Right renal cortex interstitium (tissue), 3 donors: Measurements from ENCODE around the gene CPNE1. TPM values are rescaled to one million over a fixed set of nuclear protein-coding genes. Genes with fewer than 3 reads are reported as not detected.
"Not testable (repeated sequence)": the region's sequence is repeated elsewhere in the genome, so short reads cannot be mapped to it uniquely, and the experiment has no call there.

ENCODE experiments used
- DNase-seq, 3 donors: peaks; one replicate each; pipeline ENCODE4 v3.0.0-alpha.2; 2013; ENCODE audit warnings: low read depth in 3 of 3, low spot score in 2 of 3
- polyA plus RNA-seq, 3 donors: library from polyadenylated mRNA; unstranded; fragments of 120-200 nt; gene quantifications; one replicate each; pipeline ENCODE4 v1.2.1, GENCODE V29; 2013; ENCODE audit not compliant: insufficient read length in 3 of 3

The CPNE1 gene
- polyA plus RNA-seq = 100 to 1,000 TPM; 176 to 179 (median 178) TPM

DNA sequence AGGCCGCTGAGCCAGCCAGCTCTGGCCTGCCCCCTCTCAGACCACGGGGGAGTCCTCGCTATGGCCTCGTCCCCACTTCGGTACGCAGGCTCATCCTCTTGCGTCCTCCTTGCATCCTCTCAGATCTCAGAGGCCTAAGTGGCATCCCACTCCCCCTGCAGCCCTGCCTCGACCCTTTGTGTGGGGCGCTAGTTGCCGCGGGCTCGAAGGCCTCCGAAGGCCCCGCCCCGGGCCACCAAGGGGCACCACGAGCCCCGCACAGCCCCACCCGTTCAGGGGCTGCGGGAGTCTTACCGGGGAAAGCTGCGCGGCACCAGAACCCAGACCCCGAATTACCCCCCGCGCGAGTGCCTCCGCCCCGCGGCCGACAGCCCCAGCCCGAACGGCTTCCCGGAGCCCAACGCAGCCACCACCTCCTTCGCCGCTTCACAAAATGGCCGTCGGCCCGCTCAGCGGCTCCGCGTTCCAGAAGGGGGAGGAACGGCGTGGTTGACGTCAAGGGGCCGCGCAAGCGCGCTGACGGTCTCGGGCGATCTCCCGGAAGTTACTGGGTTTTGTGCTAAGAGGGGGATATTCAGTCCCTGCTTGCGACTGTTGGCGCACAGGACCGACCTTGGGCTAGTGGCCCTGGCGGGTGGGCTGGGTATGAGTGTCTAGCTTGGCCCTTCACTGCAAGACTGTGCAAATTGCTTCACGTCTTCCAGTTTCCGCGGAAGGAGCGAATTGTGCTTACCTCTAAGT is at the start of gene CPNE1, which contains the start of gene RBM12:
Gene CPNE1 (minus strand): TSS at position 435 of the 741 bp plus-strand sequence. CDS start 31,977 bp downstream, outside the sequence.
Gene RBM12 (minus strand): TSS at position 435 of the 741 bp plus-strand sequence. CDS start 9,578 bp downstream, outside the sequence.
- DNase-seq = peak; percentile 86 to 92 (median 91)

DNA sequence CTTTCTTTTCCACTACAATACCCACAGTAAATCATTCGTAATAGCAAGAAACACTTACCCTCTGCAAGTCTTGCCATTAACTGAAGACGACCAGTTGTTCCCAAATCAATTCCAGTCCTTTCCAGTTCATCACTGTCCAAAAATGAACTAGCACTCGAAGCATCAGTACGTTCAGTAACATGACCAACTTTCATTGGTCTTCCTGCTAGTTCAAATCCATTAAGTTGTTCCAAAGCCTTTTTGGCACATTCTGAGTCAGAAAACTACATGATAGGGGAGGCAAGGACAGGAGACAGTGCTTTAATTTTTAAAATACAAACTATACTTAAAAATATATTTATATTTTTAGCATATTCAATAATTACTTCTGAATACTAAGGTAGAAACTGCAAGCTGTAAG is 49.4 kb upstream of the CPNE1 start:
- no peak for DNase-seq

DNA sequence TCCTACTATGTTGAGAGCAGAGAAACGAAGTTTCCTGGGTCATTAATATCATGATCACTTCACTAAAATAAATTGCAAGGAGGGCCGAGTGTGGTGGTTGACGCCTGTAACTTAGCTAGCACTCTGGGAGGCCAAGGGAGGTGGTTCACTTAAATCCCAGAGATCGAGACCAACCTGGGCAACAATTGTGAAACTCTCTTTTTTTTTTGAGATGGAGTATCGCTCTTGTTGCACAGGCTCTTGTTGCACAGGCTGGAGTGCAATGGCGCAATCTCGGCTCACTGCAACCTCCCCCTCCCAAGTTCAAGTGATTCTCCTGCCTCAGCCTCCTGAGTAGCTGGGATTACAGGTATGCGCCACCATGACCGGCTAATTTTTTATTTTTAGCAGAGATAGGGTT is 48.4 kb upstream of the CPNE1 start:
- not testable (repeated sequence) for DNase-seq

DNA sequence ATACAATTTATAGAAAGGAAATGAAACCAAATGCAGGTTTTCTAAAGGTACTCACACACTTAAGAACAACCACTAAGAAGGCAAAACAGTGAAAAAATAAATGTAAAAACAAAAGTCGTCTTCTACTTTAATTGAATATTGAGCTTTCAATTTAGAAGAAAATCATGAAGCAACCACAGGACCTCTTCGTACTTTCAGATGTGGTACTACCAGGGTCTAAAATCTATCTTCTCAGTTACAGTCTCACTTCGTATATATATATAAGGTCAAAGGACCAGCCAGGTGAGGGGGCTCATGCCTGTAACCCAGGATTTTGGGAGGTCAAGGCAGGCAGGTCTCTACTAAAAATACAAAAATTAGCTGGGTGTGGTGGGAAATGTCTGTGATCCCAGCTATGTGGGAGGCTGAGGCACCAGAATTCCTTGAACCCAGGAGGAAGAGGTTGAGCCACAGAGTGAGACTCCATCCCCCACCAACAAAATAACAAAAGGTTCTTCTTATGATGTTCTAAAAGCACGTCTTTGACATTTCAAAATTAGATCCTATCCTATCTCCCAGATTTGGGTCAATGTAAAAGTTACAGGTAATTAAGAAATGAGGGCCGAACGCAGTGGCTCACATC is 47.0 kb upstream of the CPNE1 start:
- DNase-seq = no peak

DNA sequence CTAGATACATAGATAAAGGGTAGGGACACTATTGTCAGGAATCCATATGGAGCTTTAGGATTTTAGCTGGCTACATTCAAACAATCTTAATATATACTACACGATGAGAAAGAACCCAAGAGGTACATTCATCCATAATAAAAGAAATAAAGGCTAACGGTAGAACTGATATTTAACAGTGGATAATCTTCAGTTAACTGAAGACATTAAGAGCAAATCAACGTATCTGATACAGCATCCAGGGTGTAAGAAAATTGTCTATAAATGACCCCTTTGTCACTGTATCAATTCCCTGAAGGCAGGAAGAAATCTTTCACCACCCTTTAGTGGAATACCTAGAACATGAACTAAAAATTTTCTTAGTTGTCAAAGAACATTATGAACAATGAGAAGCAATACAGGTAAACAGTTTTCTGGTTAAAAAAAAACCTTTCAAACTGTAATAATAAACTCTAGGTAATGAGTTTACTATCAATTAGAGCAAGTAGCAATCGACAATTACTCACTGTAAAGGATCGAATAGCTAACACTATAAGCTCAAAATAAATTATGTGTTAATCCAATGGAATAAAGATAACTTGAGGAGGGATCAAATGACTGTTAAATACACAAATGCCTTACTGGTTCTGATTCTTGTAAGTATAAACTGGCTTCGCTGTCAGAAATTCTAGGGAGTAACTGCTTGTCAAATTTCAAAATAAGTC is 46.3 kb upstream of the CPNE1 start:
- no peak for DNase-seq

DNA sequence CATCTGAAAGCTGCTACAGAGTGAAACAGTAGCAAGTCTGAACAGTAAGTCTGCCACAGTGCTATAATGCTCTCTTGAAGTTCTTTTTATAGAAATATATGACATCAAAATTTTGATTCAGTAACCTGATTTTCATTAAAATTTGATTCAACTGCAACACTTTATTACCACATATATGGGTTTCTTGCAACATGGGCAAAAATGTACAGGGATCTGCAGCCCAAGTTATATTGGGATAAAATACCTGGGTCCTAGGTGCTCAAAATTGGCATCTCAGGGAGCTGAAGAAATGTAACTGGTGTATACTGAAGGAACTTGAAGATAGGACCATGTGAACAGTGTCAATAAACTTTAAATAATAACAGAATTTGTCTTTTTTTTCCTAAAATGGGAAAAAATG is 45.3 kb upstream of the CPNE1 start:
- no peak for DNase-seq

DNA sequence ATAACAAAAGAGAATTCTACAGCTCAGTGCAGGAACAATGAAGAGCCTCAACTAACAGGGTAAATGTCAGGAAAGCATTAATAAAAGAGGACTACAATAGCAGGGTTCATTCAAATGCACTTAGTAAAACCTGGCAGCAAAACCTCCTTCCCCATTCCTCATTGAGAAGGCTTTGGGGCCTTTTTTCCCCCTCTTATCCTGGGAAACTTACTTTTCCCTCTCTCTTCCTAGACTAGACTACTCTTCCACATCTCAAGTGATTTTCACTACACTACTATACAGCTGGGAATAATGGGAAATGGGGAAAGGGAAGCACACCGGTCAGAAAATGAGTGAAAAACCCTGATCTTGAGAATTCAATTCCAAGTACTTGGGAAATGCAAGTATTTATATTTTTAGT is 44.6 kb upstream of the CPNE1 start:
- no peak for DNase-seq

DNA sequence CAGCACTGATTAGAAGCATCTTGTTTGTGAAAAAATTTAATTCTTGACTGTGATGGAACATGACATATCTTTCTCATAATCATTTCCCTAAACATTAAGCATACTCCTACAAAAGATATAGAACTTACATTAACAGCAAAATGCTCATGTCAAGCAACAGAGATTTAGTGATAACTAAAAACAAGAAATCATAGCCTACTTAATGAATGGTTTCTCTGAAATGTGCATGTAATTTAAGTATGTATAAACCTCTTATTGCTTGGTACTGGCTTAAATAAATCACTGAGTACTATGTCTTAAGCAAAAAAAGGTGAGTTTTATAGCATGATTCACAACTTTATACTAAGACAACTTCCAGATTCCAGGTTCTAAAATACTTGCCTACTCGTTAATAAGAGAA is 43.8 kb upstream of the CPNE1 start:
- no peak for DNase-seq

DNA sequence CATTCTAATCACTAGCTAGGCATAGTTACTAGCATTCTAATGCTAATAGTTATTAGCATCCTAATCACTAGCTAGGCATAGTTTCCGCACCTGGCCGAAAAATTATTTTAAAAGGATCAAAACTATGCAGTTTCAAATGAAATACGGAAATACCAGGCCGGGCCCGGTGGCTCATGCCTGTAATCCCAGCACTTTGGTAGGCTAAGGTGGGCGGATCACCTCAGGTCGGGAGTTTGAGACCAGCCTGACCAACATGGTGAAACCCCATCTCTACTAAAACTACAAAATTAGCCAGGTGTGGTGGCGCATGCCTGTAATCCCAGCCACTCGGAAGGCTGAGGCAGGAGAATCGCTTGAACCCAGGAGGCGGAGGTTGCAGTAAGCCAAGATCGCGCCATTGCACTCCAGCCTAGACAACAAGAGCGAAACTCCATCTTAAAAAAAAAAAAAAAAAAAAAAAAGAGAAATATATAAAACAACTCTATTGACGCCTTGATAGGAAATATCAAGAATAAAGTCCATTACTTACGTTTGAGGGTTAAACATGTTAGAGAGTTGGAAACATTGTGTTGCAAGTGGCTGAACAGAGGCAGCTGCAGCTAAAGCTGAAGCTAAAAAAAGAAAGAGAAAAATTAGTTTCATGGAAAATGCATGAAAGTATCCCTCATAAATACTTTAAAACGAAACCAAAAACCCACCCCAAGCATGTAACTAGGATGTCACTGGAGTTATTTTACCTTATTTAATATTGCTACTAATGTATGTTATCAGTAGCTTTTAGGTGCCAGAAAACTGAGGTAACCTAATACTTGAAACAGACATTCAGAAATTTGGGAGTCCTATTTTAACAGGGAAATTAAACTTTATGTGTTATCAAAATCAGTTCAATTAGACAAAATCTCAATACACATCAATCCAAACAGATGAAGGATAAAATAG is 42.2 kb upstream of the CPNE1 start:
- DNase-seq = not testable (repeated sequence)

DNA sequence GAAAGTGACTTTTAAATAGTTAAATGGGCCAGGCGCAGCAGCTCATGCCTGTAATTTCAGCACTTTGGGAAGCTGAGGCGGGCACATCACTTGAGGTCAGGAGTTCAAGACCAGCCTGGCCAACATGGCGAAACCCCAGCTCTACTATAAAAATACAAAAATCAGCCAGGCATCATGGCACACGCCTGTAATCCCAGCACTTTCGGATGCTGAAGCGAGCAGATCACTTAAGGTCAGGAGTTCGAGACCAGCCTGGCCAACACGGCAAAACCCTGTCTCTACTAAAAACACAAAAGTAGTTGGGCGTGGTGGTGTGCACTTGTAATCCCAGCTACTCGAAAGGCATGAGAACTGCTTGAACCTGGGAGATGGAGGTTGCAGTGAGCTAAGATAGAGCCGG is 41.2 kb upstream of the CPNE1 start:
- DNase-seq = not testable (repeated sequence)

DNA sequence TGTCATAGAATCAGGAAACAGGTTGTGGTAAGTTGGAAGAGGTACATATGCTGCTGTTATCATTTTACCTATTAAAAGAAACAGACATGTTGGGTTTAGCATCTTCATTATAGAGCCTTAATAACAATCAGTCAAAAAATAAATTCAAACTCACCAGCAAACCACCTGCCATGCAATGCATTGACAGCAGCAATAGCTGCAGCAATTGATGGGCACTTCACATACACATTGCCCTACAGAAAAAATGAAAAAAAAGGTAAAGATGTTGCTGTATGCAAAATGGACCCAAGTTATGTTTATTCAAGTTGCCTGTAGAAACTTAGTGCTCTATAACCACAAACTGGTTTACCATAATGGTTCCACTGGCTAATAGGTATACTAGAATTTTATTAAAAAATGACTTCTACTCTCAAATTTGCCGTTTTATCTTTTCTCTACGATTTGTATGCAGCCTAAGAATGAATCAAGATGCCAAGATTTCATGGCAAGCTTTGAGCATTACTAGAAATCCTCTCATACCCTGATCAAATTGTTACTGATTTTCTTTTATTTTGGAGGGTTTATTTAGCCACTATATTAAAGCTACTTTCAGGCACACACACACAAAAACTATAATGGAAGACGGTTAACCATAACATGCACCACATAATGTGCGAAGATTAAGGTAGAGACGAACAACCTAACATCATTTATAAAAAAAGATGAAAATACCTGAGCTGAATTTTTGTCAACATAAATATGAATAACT is 40.0 kb upstream of the CPNE1 start:
- no peak for DNase-seq

DNA sequence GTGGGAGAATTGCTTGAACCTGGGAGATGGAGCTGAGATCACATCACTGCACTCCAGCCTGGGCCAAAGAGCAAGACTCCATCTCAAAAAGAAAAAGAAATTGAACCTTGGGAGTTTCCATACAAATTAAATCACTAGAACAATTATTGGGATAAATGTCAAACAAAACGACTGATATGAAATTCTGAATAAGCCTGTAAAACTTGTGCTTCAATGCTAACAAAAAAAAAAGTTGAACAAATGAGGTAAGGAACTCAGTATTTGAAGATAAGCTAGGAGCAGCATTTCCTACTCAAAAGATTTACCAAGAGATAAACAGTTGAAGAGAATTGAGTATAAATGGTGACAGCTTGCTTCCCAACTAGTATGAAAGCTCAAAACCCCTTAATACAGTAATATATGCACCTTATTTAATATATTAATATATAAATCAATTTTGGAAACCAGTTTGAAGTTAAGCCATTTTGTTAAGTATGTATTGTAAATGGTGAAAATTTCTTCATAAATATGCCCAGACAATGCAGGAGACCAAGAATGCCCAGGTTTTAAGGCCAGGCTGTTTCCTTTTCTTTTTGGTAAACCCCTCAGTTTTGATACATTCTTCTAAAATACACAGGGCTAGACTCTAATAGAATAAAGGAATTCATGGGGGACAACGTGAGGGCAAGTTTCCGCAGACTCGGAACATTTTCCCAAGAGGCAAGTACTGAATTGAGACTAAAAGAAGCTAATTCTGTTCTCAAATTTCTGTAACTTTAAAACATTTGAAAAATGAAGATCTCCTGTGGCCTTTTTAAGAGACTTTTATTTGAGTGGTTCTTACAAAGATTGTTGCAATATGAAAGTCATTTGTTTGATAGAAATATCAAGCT is 38.4 kb upstream of the CPNE1 start:
- no peak for DNase-seq

DNA sequence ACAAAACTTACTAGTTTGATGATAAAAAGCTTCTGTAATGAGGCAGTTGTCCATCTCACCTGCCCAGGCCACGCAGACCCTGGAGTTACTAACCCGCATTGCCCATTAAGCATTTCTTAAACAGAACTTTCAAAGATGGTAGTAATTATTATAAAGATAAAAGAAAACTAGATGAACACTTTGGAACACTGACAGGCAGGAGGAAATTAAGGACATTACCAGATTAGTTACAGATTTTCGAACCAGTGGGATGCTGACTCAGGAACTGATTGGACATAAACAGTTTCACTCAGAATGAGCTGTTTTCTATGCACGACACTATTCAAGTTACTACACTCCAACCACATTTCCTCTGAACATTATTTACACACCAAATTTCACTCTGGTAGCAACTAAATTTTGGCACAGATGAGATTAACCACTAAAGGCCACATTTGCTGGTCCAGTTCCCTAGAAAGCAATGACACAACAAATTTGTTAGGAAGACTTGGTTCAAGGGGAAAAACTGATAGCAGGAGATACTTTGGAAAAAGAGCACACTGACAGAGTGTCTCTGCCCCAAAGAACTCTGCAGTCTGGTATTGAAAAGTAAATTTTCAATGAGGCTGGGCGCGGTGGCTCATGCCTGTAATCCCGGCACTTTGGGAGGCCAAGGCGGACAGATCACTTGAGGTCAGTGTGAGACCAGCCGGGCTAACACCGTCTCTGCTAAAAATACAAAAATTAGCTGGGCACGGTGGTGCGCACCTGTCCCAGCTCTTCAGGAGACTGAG is 37.5 kb upstream of the CPNE1 start:
- no peak for DNase-seq

DNA sequence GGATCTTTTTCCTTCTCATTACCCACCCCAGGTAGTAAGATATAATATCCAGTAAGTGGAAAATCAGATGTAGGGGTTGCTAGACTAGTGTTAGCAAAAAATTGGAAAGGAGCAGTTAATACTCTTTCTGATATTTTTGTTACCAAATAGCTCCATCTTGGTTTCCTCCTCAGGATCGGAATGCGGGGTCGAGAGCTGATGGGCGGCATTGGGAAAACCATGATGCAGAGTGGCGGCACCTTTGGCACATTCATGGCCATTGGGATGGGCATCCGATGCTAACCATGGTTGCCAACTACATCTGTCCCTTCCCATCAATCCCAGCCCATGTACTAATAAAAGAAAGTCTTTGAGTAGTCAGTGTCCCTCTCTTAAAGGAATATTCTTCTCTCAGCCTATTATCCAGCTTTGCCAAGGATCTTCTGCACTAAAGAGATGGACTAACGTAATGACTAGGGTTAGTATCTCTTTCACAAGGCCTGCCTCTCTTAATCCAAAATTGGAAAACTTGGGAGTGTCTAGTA is 36.0 kb upstream of the CPNE1 start:
- no peak for DNase-seq

DNA sequence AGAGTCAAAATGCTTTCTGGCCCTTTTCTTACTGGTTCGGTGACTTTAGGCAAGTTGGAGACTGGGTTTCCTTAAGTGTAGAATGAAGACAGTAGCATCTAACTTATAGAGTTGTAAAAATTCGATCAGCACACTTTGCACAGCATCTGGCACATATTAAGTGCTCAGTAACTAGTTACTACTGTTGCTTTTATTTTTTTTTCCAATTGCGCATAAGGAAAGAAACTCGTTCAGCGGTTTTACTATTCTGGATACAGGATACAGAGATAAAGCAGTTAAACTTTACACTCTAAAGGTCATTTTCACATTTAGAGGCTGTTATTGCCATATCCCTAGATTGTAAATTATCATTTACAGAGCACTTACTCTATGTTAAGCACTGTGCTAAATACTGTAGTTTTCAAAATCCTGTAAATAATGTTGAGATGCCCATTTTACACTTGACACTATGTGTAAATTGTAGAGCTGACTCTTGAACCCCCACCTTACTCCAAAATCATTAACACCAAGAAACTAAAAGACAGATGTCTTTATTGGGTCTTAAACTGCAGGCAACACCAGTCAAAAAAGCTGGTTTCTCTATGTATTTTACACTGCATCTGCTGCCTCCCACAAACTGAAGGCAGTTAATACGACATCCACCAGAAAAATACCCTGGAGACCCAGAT is 35.4 kb upstream of the CPNE1 start:
- DNase-seq = no peak

DNA sequence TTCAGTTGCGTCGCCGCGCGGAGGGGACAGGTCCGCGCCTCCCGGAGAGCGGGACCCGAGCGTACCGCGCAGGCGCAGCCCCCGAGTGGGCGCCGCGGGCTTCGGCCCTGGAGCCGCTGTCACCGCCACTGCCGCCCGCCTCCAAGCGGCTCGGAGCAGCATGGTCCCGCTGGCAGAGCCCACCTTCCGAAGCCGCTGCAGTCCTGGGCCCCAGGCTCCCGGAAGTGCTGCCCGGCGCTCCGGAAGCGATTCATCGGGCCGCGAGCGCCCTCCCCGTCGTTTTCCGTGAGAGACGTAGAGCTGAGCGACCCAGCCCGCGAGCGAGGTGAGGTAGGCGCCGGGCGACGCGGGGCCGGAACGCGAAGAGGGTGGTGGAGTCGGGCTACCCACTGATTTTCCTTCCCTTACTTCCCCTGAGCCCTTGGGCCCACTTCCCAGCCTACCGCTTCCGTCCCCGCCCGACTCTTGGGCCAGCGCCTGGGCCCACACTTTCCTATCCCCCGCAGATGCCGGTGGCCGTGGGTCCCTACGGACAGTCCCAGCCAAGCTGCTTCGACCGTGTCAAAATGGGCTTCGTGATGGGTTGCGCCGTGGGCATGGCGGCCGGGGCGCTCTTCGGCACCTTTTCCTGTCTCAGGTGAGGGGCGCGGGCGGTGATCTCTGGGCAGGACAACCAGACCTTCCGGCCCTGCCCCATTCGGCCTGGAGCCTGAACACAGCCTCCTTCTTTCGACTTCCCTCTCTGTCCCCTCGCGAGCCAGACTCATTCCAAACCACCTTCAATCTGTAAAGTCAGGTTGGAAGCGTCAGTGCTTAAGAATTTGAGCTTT is 34.6 kb upstream of the CPNE1 start, which contains the start of the genes NFS1 and ROMO1:
Gene NFS1 (minus strand): TSS at position 226 of the 830 bp plus-strand sequence. CDS start 64 bp downstream, at position 162.
Gene ROMO1 (plus strand): TSS at position 279 of the 830 bp plus-strand sequence. CDS start 228 bp downstream, at position 507.
- DNase-seq = peak; percentile 62 to 85 (median 62)
